ENCODE measurements around the gene CMTM8.

Gene CMTM8

GRCh38 chr3:32243519-32243918 is 5.0 kb downstream of the CMTM8 start:
- no peak overlapping the region for H3K4me3 ChIP-seq (ENCODE audit: low read depth, low read length)

GRCh38 chr3:32245200-32245599 is 6.7 kb downstream of the CMTM8 start:
- TF ChIP-seq, protein P1, sequence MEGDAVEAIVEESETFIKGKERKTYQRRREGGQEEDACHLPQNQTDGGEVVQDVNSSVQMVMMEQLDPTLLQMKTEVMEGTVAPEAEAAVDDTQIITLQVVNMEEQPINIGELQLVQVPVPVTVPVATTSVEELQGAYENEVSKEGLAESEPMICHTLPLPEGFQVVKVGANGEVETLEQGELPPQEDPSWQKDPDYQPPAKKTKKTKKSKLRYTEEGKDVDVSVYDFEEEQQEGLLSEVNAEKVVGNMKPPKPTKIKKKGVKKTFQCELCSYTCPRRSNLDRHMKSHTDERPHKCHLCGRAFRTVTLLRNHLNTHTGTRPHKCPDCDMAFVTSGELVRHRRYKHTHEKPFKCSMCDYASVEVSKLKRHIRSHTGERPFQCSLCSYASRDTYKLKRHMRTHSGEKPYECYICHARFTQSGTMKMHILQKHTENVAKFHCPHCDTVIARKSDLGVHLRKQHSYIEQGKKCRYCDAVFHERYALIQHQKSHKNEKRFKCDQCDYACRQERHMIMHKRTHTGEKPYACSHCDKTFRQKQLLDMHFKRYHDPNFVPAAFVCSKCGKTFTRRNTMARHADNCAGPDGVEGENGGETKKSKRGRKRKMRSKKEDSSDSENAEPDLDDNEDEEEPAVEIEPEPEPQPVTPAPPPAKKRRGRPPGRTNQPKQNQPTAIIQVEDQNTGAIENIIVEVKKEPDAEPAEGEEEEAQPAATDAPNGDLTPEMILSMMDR (IDR thresholded peaks at IDR 0.05; ENCODE audit: borderline replicate concordance, insufficient read depth, low read depth, low read length): no peak
- no peak overlapping the region for H3K4me3 ChIP-seq (ENCODE audit: low read depth, low read length)

More at GRCh38 chr3:32243519-32243918, 5.0 kb downstream of the CMTM8 start:
- TF ChIP-seq, protein P1 (IDR thresholded peaks at IDR 0.05; ENCODE audit: borderline replicate concordance, insufficient read depth, low read depth, low read length): no peak

GRCh38 chr3:32246079-32246675 is 7.7 kb downstream of the CMTM8 start:
- TF ChIP-seq, protein P1 (IDR thresholded peaks at IDR 0.05; ENCODE audit: borderline replicate concordance, insufficient read depth, low read depth, low read length): no peak
- H3K4me3 ChIP-seq (ENCODE audit: low read depth, low read length): no peak overlapping the region

DNA sequence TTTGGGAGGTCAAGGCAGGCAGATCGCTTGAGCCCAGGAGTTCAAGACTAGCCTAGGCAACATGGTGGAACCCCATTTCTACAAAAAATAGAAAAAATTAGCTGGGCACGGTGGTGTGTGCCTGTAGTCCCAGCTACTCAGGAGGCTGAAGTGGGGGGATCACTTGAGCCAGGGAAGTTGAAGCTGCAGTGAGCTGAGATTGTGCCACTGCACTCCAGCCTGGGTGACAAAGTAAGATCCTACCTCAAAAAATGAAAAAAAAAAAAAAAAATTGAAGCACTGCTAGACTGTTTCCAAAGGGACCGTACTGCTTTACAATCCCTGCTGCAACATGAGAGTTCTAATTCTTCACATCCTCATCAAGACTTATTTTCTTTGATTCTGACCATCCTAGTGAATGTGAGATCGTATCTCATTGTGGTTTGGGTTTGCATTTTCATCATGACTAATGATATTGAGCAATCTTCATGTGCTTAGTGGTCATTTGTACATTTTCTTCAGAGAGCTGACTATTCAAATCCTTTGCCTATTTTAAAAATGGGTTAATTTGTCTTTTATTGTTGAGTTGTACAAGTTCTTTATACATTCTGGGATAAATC is 10.8 kb downstream of the CMTM8 start:
- TF ChIP-seq, protein P1 (IDR thresholded peaks at IDR 0.05; ENCODE audit: borderline replicate concordance, insufficient read depth, low read depth, low read length): no peak
- no peak overlapping the region for H3K4me3 ChIP-seq (ENCODE audit: low read depth, low read length)

DNA sequence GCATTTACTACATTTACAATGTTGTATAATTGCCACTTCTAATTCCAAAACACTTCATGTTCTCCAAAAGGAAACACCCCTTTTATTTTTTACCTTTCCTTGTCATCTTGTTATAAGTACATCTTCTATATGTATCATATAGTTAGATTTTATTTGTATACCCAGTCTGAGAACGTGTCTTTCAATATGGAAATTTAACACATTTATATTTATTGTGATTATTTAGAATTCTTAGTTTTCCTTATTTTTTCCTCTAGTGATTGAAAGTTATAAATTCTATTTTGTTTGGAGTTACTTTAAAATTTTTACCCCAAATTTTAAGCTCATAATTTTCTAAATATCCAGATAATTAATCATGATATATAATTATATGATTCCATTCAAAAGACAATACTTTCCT is 15.8 kb downstream of the CMTM8 start:
- H3K4me3 ChIP-seq (ENCODE audit: low read depth, low read length): no peak overlapping the region
- TF ChIP-seq, protein P1 (IDR thresholded peaks at IDR 0.05; ENCODE audit: borderline replicate concordance, insufficient read depth, low read depth, low read length): no peak

DNA sequence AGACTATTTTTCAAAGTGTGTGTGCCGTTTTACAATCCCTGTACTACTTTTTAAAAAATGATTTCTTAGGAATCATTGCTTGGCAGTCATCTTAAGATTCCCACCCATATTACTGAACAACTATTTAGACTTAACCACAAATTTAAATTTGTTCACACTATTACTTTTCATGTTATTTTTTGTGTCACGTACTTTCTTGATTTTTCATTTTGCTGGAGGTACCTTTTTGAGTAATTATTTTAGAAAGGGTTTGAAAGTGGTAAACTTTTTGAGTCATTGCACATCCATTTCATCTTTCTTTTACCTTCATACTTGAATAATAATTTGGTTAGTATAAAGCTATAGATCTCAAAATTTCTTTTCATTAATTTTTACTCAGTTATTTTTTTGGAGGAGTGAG is 16.9 kb downstream of the CMTM8 start:
- TF ChIP-seq, protein P1 (IDR thresholded peaks at IDR 0.05; ENCODE audit: borderline replicate concordance, insufficient read depth, low read depth, low read length): no peak
- no peak overlapping the region for H3K4me3 ChIP-seq (ENCODE audit: low read depth, low read length)

- no peak overlapping the region for H3K4me3 ChIP-seq (ENCODE audit: low read depth, low read length)
- TF ChIP-seq, protein P1 (IDR thresholded peaks at IDR 0.05; ENCODE audit: borderline replicate concordance, insufficient read depth, low read depth, low read length): no peak
Measured at GRCh38 chr3:32256206-32256605, 17.7 kb downstream of the CMTM8 start.

Data from GM12875 (cell line).